Endothelial cell of umbilical vein (primary cell): Measurements from ENCODE around the gene DENND1A. TPM values are rescaled to one million over a fixed set of nuclear protein-coding genes. Genes with fewer than 3 reads are reported as not detected.

Experiments
- BruUV-seq: library from RNA; stranded (reverse); fragments of 400-500 nt; replicated peaks from 2 replicates; lab custom pipeline; 2021; lab: Mats Ljungman, UMichigan
- CTCF ChIA-PET: fragments of 300-600, 350-600 bp; sonication (Branson Sonifier 250); formaldehyde crosslinking; loops from one replicate; lab custom pipeline; 2021; ENCODE audit warnings: antibody characterized with exemption, inconsistent platforms; lab: Charles Lee
- POLR2A ChIA-PET: fragments of 300-600, 350-600 bp; sonication (Branson Sonifier 250); formaldehyde crosslinking; loops from one replicate; lab custom pipeline; 2021; ENCODE audit warnings: antibody characterized with exemption, inconsistent platforms; lab: Charles Lee
- DNase-seq: peaks from one replicate; pipeline ENCODE4 v3.0.0-alpha.2; 2011; ENCODE audit warnings: low read depth, low spot score
- FAIRE-seq: peaks from 2 replicates; lab custom pipeline; 2011; peaks lifted over from hg19 to GRCh38; lab: Jason Lieb, UNC
- H2AFZ ChIP-seq: 2 replicates; pipeline ENCODE4 v1.6.0; 2012; ENCODE audit warnings: low read depth, low read length, control low read depth, inconsistent platforms
- H3K27ac ChIP-seq: 2 replicates; pipeline ENCODE4 v1.5.1; 2011; ENCODE audit warnings: low read depth, mild to moderate bottlenecking, control low read depth, low read length, moderate library complexity; ENCODE audit not compliant: insufficient read depth
- H3K27me3 ChIP-seq, 2 experiments: 2 replicates each; pipeline versions ENCODE4 v1.6.0 to v1.6.1; 2011; ENCODE audit warnings: low read length in 2 of 2, mixed read lengths in 1 of 2; ENCODE audit not compliant: control insufficient read depth in 2 of 2, insufficient read depth in 2 of 2
- H3K36me3 ChIP-seq, 2 experiments: 2 replicates in 1 of 2; 3 replicates in 1 of 2; pipeline ENCODE4 v1.5.1; 2011; ENCODE audit warnings: low read length in 2 of 2, mild to moderate bottlenecking in 1 of 2, moderate library complexity in 1 of 2; ENCODE audit not compliant: control insufficient read depth in 2 of 2, insufficient read depth in 2 of 2; ENCODE audit errors: extremely low read depth in 1 of 2
- H3K4me1 ChIP-seq: 3 replicates; pipeline ENCODE4 v1.5.1; 2011; ENCODE audit warnings: mild to moderate bottlenecking, low read length; ENCODE audit not compliant: control insufficient read depth, insufficient read depth; ENCODE audit errors: extremely low read depth
- H3K4me2 ChIP-seq: 2 replicates; pipeline ENCODE4 v1.6.1; 2011; ENCODE audit warnings: low read length, control low read depth, mixed read lengths; ENCODE audit not compliant: insufficient read depth
- H3K4me3 ChIP-seq, 3 experiments: fragments of 200-600 bp in 1 of 3; sonication (generic), shearing (Covaris generic) in 1 of 3; replicated peaks in 1 of 3; 2 replicates each; pipeline ENCODE4 v1.5.1; 2011 to 2016; ENCODE audit warnings: control low read depth in 3 of 3, low read length in 3 of 3, mild to moderate bottlenecking in 2 of 3, inconsistent platforms in 1 of 3, low read depth in 1 of 3, moderate library complexity in 1 of 3; ENCODE audit not compliant: insufficient read depth in 1 of 3
- H3K79me2 ChIP-seq: 2 replicates; pipeline ENCODE4 v1.6.0; 2012; ENCODE audit warnings: low read length, inconsistent platforms; ENCODE audit not compliant: control insufficient read depth, insufficient read depth
- H3K9ac ChIP-seq: replicated peaks from 2 replicates; pipeline ENCODE3; 2011; ENCODE audit warnings: low read length, control low read depth; ENCODE audit not compliant: insufficient read depth; ENCODE audit errors: extremely low read depth
- H3K9me1 ChIP-seq: replicated peaks from 3 replicates; pipeline ENCODE4 v1.6.0; 2011; ENCODE audit warnings: mild to moderate bottlenecking, low read length; ENCODE audit not compliant: control insufficient read depth, insufficient read depth; ENCODE audit errors: extremely low read depth
- H3K9me3 ChIP-seq: replicated peaks from 2 replicates; pipeline ENCODE4 v1.5.1; 2012; ENCODE audit warnings: low read length, inconsistent platforms; ENCODE audit not compliant: control insufficient read depth, insufficient read depth
- H4K20me1 ChIP-seq: replicated peaks from 2 replicates; pipeline ENCODE3; 2011; ENCODE audit warnings: mild to moderate bottlenecking, low read length; ENCODE audit not compliant: control insufficient read depth, insufficient read depth; ENCODE audit errors: extremely low read depth
- CTCF ChIP-seq, 2 donors: IDR thresholded peaks; 1 replicate in 1 of 2; 2 replicates in 1 of 2; pipeline ENCODE4 v1.5.1; 2011; ENCODE audit warnings: low read length in 2 of 2, mild to moderate bottlenecking in 2 of 2, moderate library complexity in 2 of 2, control low read depth in 1 of 2, inconsistent platforms in 1 of 2, low read depth in 1 of 2; ENCODE audit not compliant: insufficient read depth in 1 of 2; ENCODE audit errors: extremely low read depth in 1 of 2
- EZH2 ChIP-seq: IDR thresholded peaks from 2 replicates; pipeline ENCODE4 v1.6.1; 2012; ENCODE audit warnings: borderline replicate concordance, low read depth, mild to moderate bottlenecking, moderate library complexity, low read length, inconsistent platforms; ENCODE audit not compliant: severe bottlenecking
- GATA2 ChIP-seq: IDR thresholded peaks from 2 replicates; pipeline ENCODE4 v1.7.0; 2011; ENCODE audit warnings: low read depth, mild to moderate bottlenecking, moderate library complexity, mixed read lengths, low read length; ENCODE audit not compliant: insufficient read length, insufficient read depth
- JUN ChIP-seq: IDR thresholded peaks from 2 replicates; pipeline ENCODE4 v1.6.1; 2011; ENCODE audit warnings: borderline replicate concordance, low read depth; ENCODE audit not compliant: insufficient read length, insufficient read depth
- MAX ChIP-seq: IDR thresholded peaks from 2 replicates; pipeline ENCODE4 v1.6.1; 2011; ENCODE audit not compliant: insufficient read depth, insufficient read length
- POLR2A ChIP-seq: IDR thresholded peaks from 2 replicates; pipeline ENCODE4 v1.6.1; 2012; ENCODE audit warnings: low read depth, mild to moderate bottlenecking, control low read depth, low read length
- POLR2AphosphoS5 ChIP-seq: IDR thresholded peaks from 2 replicates; pipeline ENCODE4 v1.6.1; 2012; ENCODE audit warnings: low read depth, mild to moderate bottlenecking, control low read depth, low read length, moderate library complexity; ENCODE audit not compliant: insufficient read depth
- dilution Hi-C: fragments of 300-500 bp; cut with MboI; formaldehyde crosslinking; loops from one replicate; pipeline ENCODE4 v1.15.0; 2019; ENCODE audit warnings: low sequenced_read_pairs; ENCODE audit not compliant: extremely low pct_ligation_motif_present
- intact Hi-C: fragments of 100-400 bp; cut with micrococcal nuclease; formaldehyde crosslinking; loops from one replicate; pipeline ENCODE4 v1.10.0; 2022
- polyA plus RNA-seq, 4 experiments: library from polyadenylated mRNA; depleted of rRNA in 3 of 4; stranded (reverse) in 3 of 4; unstranded in 1 of 4; fragments of >200 nt; gene quantifications; 2 replicates each; pipeline versions ENCODE4 v1.2.1 to v1.2.3, GENCODE V29; 2011 to 2012; ENCODE audit warnings: missing spikeins in 1 of 4
- total RNA-seq: library from RNA; stranded (reverse); gene quantifications from 2 replicates; pipeline ENCODE4 v1.2.3, GENCODE V29; 2021

The DENND1A gene
- total and polyA plus RNA-seq, 2 donors (not counting 3 experiments of a cell fraction or from before 2014, with no cell fraction given): 18.5 to 24.5 TPM

DNA sequence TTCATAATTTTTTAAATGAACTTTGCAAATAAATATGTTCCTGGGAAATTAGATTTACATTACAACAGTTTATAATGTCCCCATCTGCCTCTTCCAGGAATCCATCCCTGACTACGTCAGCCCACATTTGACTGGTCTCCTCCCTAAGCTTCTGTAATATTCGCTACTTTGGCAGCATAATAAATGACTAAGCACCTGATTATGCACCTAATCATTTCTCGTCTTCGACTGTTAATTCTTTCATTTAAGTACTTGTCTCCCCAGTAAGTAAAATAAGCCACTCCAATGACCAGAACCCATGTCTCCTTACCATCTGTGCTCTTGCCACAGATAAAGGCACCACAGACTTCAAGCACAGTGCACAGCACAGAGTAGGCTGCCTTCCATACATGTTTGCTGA is 122.7 kb downstream of the DENND1A start:
- Histone ChIP-seq H3K4me2 (no peak overlapping the region), H3K4me3 (no peak overlapping the region), H3K27ac (no peak overlapping the region), H3K27me3 (no peaks in the 10 kb centered on the region), H2AFZ (no peak overlapping the region), H3K9me1 (no peaks in the 10 kb centered on the region), H3K79me2 (no peaks in the 10 kb centered on the region), H3K4me1 (no peaks in the 10 kb centered on the region), H3K36me3 (no peaks in the 10 kb centered on the region), H3K9ac (no peak overlapping the region), H4K20me1 (peaks cover 2% of the 10 kb centered on the region), H3K9me3 (no peaks in the 10 kb centered on the region)
- ChIA-PET CTCF (no interaction called here), POLR2A (no interaction called here)
- no peak for TF ChIP-seq MAX
- TF ChIP-seq CTCF (IDR thresholded peaks at IDR 0.05; ENCODE audit: extremely low read depth in 1 of 2, insufficient read depth in 1 of 2, low read depth in 1 of 2, low read length in 2 of 2): no peak
- TF ChIP-seq EZH2: no peak
- TF ChIP-seq POLR2A: no peak
- no peak for TF ChIP-seq POLR2AphosphoS5
- no peak for TF ChIP-seq JUN
- no peak for TF ChIP-seq GATA2
- dilution Hi-C loops (no loop called here), intact Hi-C loops (no loop called here)
- DNase-seq (no peak), FAIRE-seq (peak; percentile 33)
- BruUV-seq: no TSS peak
